T-helper 2 cell treated with Interferon-gamma antibody and Interleukin-4, amounts not matched to agents 5 μg/mL and 100 μg/mL, for 36 hours (primary cell): Measurements from ENCODE around the gene LRG1.

Source experiments
- DNase-seq: peaks from one replicate; pipeline ENCODE4 v3.0.0; 2021; ENCODE audit warnings: low spot score
- H3K27ac Mint-ChIP-seq: one replicate; pipeline ENCODE4 v1.8.0; 2021; ENCODE audit warnings: mild to moderate bottlenecking, mixed read lengths
- H3K27me3 Mint-ChIP-seq: one replicate; pipeline ENCODE4 v1.8.0; 2021; ENCODE audit warnings: low read depth, mixed read lengths
- H3K36me3 Mint-ChIP-seq: one replicate; pipeline ENCODE4 v1.8.0; 2021; ENCODE audit warnings: low read depth, mixed read lengths
- H3K4me1 Mint-ChIP-seq: one replicate; pipeline ENCODE4 v1.8.0; 2021; ENCODE audit warnings: low read depth, mixed read lengths
- H3K4me3 Mint-ChIP-seq: one replicate; pipeline ENCODE4 v1.8.0; 2022; ENCODE audit warnings: mild to moderate bottlenecking, moderate library complexity, mixed read lengths
- H3K9me3 Mint-ChIP-seq: one replicate; pipeline ENCODE4 v1.8.0; 2021; ENCODE audit warnings: mixed read lengths

The LRG1 gene

GRCh38 chr19:4499318-4499717 is 40.5 kb downstream of the LRG1 start:
- no peak overlapping the region for H3K4me3 Mint-ChIP-seq
- H3K4me1 Mint-ChIP-seq = no peaks in the 10 kb centered on the region
- no peak overlapping the region for H3K27ac Mint-ChIP-seq
- DNase-seq = no peak
- peaks cover 6% of the 10 kb centered on the region for H3K36me3 Mint-ChIP-seq
- H3K9me3 Mint-ChIP-seq = no peaks in the 10 kb centered on the region
- H3K27me3 Mint-ChIP-seq = no peaks in the 10 kb centered on the region

GRCh38 chr19:4498694-4499093 is 41.1 kb downstream of the LRG1 start:
- Mint-ChIP-seq H3K9me3 (no peaks in the 10 kb centered on the region), H3K4me1 (no peaks in the 10 kb centered on the region), H3K27me3 (no peaks in the 10 kb centered on the region), H3K27ac (no peak overlapping the region), H3K36me3 (peaks cover 6% of the 10 kb centered on the region), H3K4me3 (no peak overlapping the region)
- no peak for DNase-seq

GRCh38 chr19:4497770-4498389 is 42.0 kb downstream of the LRG1 start:
- Mint-ChIP-seq H3K4me1 (no peaks in the 10 kb centered on the region), H3K27ac (no peak overlapping the region), H3K4me3 (no peak overlapping the region), H3K36me3 (peaks cover 6% of the 10 kb centered on the region), H3K9me3 (no peaks in the 10 kb centered on the region), H3K27me3 (no peaks in the 10 kb centered on the region)
- DNase-seq = no peak

- no peak for DNase-seq
- Mint-ChIP-seq H3K9me3 (no peaks in the 10 kb centered on the region), H3K27ac (no peak overlapping the region), H3K36me3 (peaks cover 6% of the 10 kb centered on the region), H3K27me3 (no peaks in the 10 kb centered on the region), H3K4me1 (no peaks in the 10 kb centered on the region), H3K4me3 (no peak overlapping the region)
These were observed 43.5 kb downstream of the LRG1 start for GRCh38 chr19:4496304-4496703.

DNA sequence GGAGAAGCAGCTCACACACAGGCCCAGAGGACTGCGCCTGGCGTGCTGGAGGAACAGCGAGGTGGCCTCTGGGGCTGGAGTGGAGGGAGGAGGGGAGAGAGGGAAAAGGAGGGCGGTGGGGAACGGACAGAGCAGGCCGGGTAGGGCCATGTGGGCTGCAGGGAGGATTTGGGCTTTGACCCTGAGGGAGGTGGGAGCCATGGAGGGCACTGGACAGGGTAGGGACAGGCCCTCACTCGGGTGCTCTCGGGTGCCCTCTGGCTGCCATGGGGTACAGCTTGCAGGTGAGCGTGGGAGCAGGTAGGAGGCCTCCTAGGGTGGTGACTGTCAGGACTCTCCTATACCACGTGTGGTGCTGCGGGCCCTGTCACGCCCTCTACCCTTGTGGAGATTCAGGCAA is 44.4 kb downstream of the LRG1 start:
- DNase-seq = no peak
- no peaks in the 10 kb centered on the region for H3K9me3 Mint-ChIP-seq
- H3K36me3 Mint-ChIP-seq = peaks cover 8% of the 10 kb centered on the region
- no peak overlapping the region for H3K4me3 Mint-ChIP-seq
- no peaks in the 10 kb centered on the region for H3K4me1 Mint-ChIP-seq
- H3K27me3 Mint-ChIP-seq = no peaks in the 10 kb centered on the region
- no peak overlapping the region for H3K27ac Mint-ChIP-seq

DNA sequence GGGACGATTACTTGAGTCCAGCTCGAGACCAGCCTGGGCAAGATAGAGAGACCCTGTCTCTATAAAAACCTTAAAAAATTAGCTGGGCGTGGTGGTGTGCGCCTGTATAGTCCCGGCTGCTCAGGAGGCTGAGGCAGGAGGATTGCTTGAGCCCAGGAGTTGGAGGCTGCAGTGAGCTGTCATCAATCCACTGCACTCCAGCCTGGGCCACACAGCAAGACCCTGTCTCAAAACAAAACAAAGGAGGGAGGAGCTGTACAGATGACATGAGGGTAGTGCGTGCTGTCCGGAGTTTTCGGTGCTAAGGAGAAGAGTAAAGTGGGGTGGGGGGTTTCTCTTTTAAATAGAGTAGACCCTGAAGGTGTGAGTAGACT is 45.2 kb downstream of the LRG1 start:
- peaks cover 14% of the 10 kb centered on the region for H3K36me3 Mint-ChIP-seq
- no peak overlapping the region for H3K27ac Mint-ChIP-seq
- H3K27me3 Mint-ChIP-seq = no peaks in the 10 kb centered on the region
- no peaks in the 10 kb centered on the region for H3K4me1 Mint-ChIP-seq
- DNase-seq = no peak
- H3K9me3 Mint-ChIP-seq = no peaks in the 10 kb centered on the region
- no peak overlapping the region for H3K4me3 Mint-ChIP-seq

- DNase-seq = no peak
- Mint-ChIP-seq H3K27me3 (no peaks in the 10 kb centered on the region), H3K4me3 (no peak overlapping the region), H3K9me3 (no peaks in the 10 kb centered on the region), H3K36me3 (peaks cover 15% of the 10 kb centered on the region), H3K27ac (no peak overlapping the region), H3K4me1 (no peaks in the 10 kb centered on the region)
These were observed 45.7 kb downstream of the LRG1 start for GRCh38 chr19:4493929-4494690.

DNA sequence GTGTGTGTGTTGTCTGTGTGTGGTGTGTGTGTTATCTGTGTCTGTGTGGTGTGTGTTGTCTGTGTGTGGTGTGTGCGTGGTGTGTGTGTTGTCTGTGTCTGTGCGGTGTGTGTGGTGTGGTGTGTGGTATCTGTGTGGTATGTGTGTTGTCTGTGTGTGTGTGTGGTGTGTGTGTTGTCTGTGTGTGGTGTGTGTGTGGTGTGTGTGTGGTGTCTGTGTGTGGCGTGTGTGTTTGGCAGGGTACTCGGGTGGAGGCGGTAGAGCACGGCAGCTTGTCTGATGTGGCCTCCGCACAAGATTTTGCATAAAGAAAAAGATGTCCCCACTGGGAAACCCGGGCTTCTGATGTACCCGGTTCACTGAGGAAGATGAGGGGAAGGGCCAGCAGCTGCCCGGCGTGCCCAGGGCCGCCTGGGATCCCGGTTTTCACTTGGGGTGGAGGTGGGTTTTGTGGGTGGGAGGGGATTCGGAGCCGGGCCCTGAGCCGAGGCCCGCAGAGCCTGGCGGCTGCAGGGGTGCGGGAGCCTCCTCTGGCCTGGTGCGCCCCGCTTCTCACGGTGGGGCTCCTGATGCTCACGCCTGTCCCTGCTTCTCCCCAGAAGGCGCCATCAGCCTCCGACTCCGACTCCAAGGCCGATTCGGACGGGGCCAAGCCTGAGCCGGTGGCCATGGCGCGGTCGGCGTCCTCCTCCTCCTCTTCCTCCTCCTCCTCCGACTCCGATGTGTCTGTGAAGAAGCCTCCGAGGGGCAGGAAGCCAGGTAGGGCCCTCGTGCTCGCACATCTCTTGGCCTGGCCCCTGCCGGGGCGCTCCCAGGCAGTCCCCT is 46.5 kb downstream of the LRG1 start:
- Mint-ChIP-seq H3K9me3 (no peaks in the 10 kb centered on the region), H3K4me3 (no peak overlapping the region), H3K27ac (no peak overlapping the region), H3K36me3 (peaks cover 15% of the 10 kb centered on the region), H3K4me1 (no peaks in the 10 kb centered on the region), H3K27me3 (no peaks in the 10 kb centered on the region)
- no peak for DNase-seq

- Mint-ChIP-seq H3K4me3 (no peak overlapping the region), H3K36me3 (peaks cover 16% of the 10 kb centered on the region), H3K27me3 (no peaks in the 10 kb centered on the region), H3K27ac (no peak overlapping the region), H3K4me1 (no peaks in the 10 kb centered on the region), H3K9me3 (no peaks in the 10 kb centered on the region)
- DNase-seq = no peak
These were observed 47.3 kb downstream of the LRG1 start for GRCh38 chr19:4492337-4493103.

DNA sequence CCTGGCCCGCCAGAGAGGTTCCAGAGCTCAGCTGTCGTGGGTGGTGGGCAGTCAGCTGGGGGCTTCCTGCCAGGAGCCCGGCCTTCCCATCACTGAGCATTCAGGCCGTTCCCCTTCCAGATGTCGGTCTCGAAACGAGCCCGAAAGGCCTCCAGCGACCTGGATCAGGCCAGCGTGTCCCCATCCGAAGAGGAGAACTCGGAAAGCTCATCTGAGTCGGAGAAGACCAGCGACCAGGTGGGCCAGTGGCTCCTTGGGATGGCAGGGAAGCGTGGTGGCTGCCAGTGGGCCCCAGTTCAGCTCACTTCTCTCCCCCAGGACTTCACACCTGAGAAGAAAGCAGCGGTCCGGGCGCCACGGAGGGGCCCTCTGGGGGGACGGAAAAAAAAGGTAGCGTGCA is 48.4 kb downstream of the LRG1 start:
- Mint-ChIP-seq H3K4me1 (no peaks in the 10 kb centered on the region), H3K9me3 (no peaks in the 10 kb centered on the region), H3K4me3 (no peak overlapping the region), H3K27ac (no peak overlapping the region), H3K27me3 (no peaks in the 10 kb centered on the region), H3K36me3 (peaks cover 23% of the 10 kb centered on the region)
- no peak for DNase-seq

DNA sequence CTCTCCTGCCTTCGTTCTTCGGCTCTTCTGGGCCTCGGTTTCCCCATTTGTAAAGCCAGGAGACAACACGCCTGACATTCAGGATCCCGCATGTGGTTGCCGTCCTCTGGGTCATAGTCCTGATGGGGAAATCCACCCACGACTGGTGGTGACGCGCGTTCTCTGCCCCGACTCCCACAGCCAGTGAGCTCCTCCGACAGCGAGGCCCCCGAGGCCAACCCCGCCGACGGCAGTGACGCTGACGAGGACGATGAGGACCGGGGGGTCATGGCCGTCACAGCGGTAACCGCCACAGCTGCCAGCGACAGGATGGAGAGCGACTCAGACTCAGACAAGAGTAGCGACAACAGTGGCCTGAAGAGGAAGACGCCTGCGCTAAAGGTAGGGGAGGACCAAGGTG is 51.3 kb downstream of the LRG1 start:
- H3K27ac Mint-ChIP-seq = no peak overlapping the region
- no peaks in the 10 kb centered on the region for H3K4me1 Mint-ChIP-seq
- no peak overlapping the region for H3K4me3 Mint-ChIP-seq
- no peak for DNase-seq
- no peaks in the 10 kb centered on the region for H3K9me3 Mint-ChIP-seq
- no peaks in the 10 kb centered on the region for H3K27me3 Mint-ChIP-seq
- peaks cover 24% of the 10 kb centered on the region for H3K36me3 Mint-ChIP-seq

DNA sequence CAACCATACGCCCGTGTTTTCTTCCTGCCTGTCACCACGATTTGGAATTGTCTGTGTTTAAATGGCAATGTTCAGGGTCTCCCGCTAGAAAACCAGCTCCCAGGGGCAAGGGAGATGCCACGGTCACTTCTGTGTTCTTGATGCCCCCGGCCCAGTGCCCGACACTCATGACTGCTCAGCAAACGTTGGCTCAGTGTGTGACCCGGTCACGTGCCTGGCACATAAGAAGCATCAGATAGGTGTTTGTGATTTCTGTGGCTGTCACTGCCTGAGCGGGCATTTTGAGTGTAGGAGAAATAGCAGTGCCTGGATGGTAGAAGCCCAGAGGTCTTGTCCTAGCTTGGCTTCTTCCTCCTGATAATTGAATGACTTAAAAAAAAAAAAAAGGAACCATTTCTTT is 52.3 kb downstream of the LRG1 start:
- no peaks in the 10 kb centered on the region for H3K4me1 Mint-ChIP-seq
- H3K4me3 Mint-ChIP-seq = no peak overlapping the region
- H3K27ac Mint-ChIP-seq = no peak overlapping the region
- no peak for DNase-seq
- no peaks in the 10 kb centered on the region for H3K9me3 Mint-ChIP-seq
- H3K27me3 Mint-ChIP-seq = no peaks in the 10 kb centered on the region
- H3K36me3 Mint-ChIP-seq = peaks cover 25% of the 10 kb centered on the region
